GM18499 (cell line): ENCODE data around the gene ALDH5A1.

ENCODE experiments used
- ATAC-seq: cut with Tn5 transposase; IDR thresholded peaks from one replicate; pipeline ENCODE4 v1.9.1; 2021; ENCODE audit warnings: moderate number of reproducible peaks; ENCODE audit not compliant: insufficient read depth, unreplicated experiment

The ALDH5A1 gene

GRCh38 chr6:24564081-24564480 is 69.3 kb downstream of the ALDH5A1 start:
- no peak for ATAC-seq

- ATAC-seq: no peak
These were observed 70.4 kb downstream of the ALDH5A1 start for GRCh38 chr6:24565196-24565595.

DNA sequence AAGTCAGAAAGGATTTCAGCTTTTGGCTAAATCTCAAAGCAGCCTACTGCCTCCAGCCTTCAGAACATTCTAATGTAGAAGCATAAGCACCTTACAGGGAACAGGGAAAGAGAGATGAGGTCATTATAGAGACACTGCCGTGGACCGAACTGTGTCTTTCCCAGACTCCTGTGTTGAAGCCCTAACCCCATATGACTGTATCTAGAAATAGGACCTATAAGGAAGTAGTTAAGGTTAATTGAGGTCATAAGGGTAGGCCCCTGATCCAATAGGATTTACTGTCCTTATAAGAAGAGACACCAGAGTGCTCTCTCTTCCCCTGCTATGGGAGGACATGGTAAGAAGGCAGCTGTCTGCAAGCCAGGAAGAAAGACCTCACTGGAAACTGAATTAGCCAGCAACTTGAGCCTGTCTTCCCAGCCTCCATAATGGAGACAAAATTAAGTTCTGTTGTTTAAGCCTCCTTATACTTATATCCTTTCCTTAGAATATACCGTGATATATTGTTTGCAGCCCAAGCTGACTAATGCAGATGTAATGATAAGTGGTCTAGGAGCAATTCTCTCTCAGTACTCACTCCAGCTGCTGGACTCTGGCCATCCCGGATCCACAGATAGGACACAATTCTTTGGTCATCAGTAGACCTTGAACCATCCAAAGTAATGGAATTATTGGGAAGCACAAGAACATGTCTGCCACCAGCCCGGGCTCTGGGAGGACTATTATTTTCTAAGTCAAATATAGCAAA is 71.4 kb downstream of the ALDH5A1 start:
- ATAC-seq: no peak

DNA sequence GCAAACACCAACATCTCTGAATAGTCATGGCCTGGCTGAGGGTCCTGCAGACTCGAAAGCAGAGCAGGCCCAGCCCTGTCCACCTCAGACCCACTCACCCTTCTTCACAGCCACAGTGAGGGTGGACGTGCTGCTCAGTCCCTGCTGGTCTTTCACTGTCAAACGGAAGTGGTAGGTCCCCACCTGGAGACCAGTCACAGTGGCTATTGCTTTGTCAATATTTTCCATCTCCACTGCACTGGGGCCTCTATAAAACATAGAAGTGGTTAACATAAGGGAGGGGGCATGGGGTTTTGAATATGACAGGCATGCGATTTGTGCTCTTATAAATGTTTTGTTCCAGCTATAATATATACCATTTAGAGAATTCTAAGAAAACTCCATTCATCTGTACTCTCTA is 73.9 kb downstream of the ALDH5A1 start:
- ATAC-seq: no peak

DNA sequence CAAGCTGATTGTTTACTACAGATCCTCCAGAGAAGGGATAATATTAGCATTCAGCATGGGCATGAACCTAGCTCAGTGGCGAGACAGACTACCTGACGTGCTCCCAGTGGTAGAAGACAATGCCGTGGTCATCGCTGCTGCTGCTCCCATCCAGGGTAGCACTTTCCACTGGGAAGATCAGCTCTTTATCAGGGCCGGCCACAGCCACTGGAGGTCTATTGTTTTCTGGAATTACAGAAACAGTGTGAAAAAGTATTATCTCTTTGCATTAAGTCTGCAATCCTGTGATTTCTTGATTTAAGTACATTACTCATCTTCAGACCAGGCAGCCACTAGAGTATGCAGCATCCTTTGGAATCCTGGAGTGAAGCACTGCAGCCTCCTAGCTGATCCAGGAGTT is 75.0 kb downstream of the ALDH5A1 start:
- no peak for ATAC-seq

GRCh38 chr6:24571361-24571760 is 76.6 kb downstream of the ALDH5A1 start:
- ATAC-seq: no peak

GRCh38 chr6:24574809-24575208 is 80.0 kb downstream of the ALDH5A1 start:
- ATAC-seq: peak; percentile 81

DNA sequence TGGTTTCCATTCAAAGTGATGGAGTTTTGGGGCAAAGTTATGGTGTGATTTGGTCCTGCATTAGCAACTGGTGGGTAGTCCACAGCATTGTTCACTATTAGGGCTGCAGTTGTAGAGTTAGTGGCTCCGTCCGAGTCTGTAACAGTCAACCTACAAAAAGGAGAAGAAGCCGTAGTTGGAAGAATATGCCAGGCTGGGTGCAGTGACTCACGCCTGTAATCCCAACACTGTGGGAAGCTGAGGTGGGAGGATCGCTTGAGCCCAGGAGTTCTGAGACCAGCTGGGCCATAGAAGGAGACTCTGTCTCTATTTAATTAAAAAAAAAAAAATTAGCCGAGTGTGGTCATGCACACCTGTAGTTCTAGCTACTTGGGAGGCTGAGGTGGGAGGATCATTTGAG is 81.7 kb downstream of the ALDH5A1 start:
- no peak for ATAC-seq

DNA sequence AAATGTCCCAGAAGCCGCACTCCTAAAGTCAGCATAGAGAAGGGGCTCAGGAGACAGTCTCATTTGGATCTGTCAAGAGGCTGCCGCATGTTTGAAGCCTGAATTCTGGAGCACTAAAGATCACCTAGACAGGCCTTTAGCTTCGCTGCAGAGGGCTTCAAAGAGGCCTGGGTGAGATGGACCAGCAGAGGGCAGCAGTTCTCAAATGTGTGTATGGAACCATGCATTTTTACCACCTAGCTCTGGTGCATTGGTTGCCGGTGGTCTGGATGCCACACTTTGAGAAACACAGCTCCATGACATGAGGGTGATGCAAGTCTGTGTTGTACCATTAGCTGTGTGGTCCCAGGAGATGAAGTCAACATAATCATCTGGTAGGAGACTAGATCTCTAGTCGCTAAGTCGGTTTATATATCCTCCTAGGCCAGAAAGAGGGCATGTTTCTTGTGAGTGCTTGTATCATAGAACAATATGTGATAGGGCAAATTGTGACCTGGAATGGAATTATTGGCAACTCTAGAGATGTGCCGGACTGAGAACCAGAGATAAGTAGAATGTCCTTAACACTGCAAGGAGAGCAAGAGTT is 86.4 kb downstream of the ALDH5A1 start:
- ATAC-seq: no peak

GRCh38 chr6:24583463-24584381 is 89.0 kb downstream of the ALDH5A1 start:
- ATAC-seq: peak; percentile 56

- no peak for ATAC-seq
These were observed 89.6 kb downstream of the ALDH5A1 start for GRCh38 chr6:24584382-24584720.
